Measurements from ENCODE around the gene LIN28A. TPM values are rescaled to one million over a fixed set of nuclear protein-coding genes. Genes with fewer than 3 reads are reported as not detected.

The LIN28A gene
- total and polyA plus RNA-seq, 4 donors: not detected

GRCh38 chr1:26412180-26412840 is 1.7 kb downstream of the LIN28A start:
- WGBS: 17% methylated on average over 9 of the region's 9 CpGs
- H3K9ac ChIP-seq (ENCODE audit: low read depth in 1 of 2, low read length in 2 of 2): no peak overlapping the region
- no peaks in the 10 kb centered on the region for H3K9me3 ChIP-seq (ENCODE audit: control insufficient read depth in 4 of 4, low read length in 3 of 4)
- H3K36me3 ChIP-seq (ENCODE audit: control insufficient read depth in 4 of 4, insufficient read depth in 3 of 4, low read depth in 1 of 4, low read length in 3 of 4): no peaks in the 10 kb centered on the region
- no peak for DNase-seq (ENCODE audit: low spot score)
- no peak overlapping the region for H3K4me3 ChIP-seq (ENCODE audit: low read depth in 1 of 3, low read length in 3 of 3)
- no peak overlapping the region for H3K27ac ChIP-seq (ENCODE audit: low read depth in 1 of 2, low read length in 2 of 2)
- H3K4me1 ChIP-seq (ENCODE audit: control insufficient read depth in 4 of 4, insufficient read depth in 4 of 4, low read length in 3 of 4): peaks cover 0 to 5% (median 0%) of the 10 kb centered on the region in 4 donors
- H3K27me3 ChIP-seq (ENCODE audit: control insufficient read depth in 4 of 4, insufficient read depth in 4 of 4, low read length in 3 of 4): peaks cover 3 to 16% (median 10%) of the 10 kb centered on the region in 4 donors
- TF ChIP-seq NR2F2 (IDR thresholded peaks at IDR 0.05): no peak
- TF ChIP-seq YY1 (IDR thresholded peaks at IDR 0.05): no peak
- no peak for TF ChIP-seq EGR1 (IDR thresholded peaks at IDR 0.05; ENCODE audit: low read depth in 2 of 2)
- no peak for TF ChIP-seq JUND (IDR thresholded peaks at IDR 0.05)
- TF ChIP-seq GABPA (IDR thresholded peaks at IDR 0.05 in 1 of 2, conservative IDR thresholded peaks at IDR 0.05 in 1 of 2): no peak
- TF ChIP-seq RAD21 (IDR thresholded peaks at IDR 0.05): no peak
- TF ChIP-seq HNF4A (conservative IDR thresholded peaks at IDR 0.05): no peak
- TF ChIP-seq FOXA2 (IDR thresholded peaks at IDR 0.05): no peak
- TF ChIP-seq TAF1 (conservative IDR thresholded peaks at IDR 0.05): no peak
- TF ChIP-seq, protein P1, sequence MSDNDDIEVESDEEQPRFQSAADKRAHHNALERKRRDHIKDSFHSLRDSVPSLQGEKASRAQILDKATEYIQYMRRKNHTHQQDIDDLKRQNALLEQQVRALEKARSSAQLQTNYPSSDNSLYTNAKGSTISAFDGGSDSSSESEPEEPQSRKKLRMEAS (IDR thresholded peaks at IDR 0.05): no peak
- TF ChIP-seq, protein P2, sequence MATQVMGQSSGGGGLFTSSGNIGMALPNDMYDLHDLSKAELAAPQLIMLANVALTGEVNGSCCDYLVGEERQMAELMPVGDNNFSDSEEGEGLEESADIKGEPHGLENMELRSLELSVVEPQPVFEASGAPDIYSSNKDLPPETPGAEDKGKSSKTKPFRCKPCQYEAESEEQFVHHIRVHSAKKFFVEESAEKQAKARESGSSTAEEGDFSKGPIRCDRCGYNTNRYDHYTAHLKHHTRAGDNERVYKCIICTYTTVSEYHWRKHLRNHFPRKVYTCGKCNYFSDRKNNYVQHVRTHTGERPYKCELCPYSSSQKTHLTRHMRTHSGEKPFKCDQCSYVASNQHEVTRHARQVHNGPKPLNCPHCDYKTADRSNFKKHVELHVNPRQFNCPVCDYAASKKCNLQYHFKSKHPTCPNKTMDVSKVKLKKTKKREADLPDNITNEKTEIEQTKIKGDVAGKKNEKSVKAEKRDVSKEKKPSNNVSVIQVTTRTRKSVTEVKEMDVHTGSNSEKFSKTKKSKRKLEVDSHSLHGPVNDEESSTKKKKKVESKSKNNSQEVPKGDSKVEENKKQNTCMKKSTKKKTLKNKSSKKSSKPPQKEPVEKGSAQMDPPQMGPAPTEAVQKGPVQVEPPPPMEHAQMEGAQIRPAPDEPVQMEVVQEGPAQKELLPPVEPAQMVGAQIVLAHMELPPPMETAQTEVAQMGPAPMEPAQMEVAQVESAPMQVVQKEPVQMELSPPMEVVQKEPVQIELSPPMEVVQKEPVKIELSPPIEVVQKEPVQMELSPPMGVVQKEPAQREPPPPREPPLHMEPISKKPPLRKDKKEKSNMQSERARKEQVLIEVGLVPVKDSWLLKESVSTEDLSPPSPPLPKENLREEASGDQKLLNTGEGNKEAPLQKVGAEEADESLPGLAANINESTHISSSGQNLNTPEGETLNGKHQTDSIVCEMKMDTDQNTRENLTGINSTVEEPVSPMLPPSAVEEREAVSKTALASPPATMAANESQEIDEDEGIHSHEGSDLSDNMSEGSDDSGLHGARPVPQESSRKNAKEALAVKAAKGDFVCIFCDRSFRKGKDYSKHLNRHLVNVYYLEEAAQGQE (IDR thresholded peaks at IDR 0.05): no peak
- TF ChIP-seq FOXA1 (IDR thresholded peaks at IDR 0.05): no peak
- no peak for TF ChIP-seq RXRA (IDR thresholded peaks at IDR 0.05)
- TF ChIP-seq, protein P3, sequence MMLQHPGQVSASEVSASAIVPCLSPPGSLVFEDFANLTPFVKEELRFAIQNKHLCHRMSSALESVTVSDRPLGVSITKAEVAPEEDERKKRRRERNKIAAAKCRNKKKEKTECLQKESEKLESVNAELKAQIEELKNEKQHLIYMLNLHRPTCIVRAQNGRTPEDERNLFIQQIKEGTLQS (IDR thresholded peaks at IDR 0.05): no peak
- TF ChIP-seq, protein P4, sequence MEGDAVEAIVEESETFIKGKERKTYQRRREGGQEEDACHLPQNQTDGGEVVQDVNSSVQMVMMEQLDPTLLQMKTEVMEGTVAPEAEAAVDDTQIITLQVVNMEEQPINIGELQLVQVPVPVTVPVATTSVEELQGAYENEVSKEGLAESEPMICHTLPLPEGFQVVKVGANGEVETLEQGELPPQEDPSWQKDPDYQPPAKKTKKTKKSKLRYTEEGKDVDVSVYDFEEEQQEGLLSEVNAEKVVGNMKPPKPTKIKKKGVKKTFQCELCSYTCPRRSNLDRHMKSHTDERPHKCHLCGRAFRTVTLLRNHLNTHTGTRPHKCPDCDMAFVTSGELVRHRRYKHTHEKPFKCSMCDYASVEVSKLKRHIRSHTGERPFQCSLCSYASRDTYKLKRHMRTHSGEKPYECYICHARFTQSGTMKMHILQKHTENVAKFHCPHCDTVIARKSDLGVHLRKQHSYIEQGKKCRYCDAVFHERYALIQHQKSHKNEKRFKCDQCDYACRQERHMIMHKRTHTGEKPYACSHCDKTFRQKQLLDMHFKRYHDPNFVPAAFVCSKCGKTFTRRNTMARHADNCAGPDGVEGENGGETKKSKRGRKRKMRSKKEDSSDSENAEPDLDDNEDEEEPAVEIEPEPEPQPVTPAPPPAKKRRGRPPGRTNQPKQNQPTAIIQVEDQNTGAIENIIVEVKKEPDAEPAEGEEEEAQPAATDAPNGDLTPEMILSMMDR (IDR thresholded peaks at IDR 0.05; ENCODE audit: low read depth, low read length, missing input control): no peak
- no peak for TF ChIP-seq ZBTB33 (IDR thresholded peaks at IDR 0.05)
- TF ChIP-seq SP1 (IDR thresholded peaks at IDR 0.05): no peak

Data from liver (tissue), 9 donors.